MM.1S (cell line): ENCODE measurements around the gene ZNF25.

Source experiments
- EZH2 ChIP-seq: fragments of 300-600 bp; sonication (generic); optimal IDR thresholded peaks from 2 replicates; pipeline ENCODE3; 2017; ENCODE audit warnings: low read depth, mild to moderate bottlenecking, antibody characterized with exemption, low read length, mixed read lengths
- EZH2phosphoT487 ChIP-seq: fragments of 300-600 bp; sonication (generic); IDR thresholded peaks from 2 replicates; pipeline ENCODE4 v1.6.1; 2018; ENCODE audit warnings: antibody characterized with exemption, low read length
- TF ChIP-seq, protein P1 (sequence below): fragments of 300-600 bp; sonication (generic); IDR thresholded peaks from 2 replicates; pipeline ENCODE4 v1.5.1; 2016; ENCODE audit warnings: antibody characterized with exemption, low read length, mixed read lengths

GRCh38 chr10:37957841-37958240 is 18.6 kb downstream of the ZNF25 start:
- no peak for TF ChIP-seq EZH2
- TF ChIP-seq, protein P1, sequence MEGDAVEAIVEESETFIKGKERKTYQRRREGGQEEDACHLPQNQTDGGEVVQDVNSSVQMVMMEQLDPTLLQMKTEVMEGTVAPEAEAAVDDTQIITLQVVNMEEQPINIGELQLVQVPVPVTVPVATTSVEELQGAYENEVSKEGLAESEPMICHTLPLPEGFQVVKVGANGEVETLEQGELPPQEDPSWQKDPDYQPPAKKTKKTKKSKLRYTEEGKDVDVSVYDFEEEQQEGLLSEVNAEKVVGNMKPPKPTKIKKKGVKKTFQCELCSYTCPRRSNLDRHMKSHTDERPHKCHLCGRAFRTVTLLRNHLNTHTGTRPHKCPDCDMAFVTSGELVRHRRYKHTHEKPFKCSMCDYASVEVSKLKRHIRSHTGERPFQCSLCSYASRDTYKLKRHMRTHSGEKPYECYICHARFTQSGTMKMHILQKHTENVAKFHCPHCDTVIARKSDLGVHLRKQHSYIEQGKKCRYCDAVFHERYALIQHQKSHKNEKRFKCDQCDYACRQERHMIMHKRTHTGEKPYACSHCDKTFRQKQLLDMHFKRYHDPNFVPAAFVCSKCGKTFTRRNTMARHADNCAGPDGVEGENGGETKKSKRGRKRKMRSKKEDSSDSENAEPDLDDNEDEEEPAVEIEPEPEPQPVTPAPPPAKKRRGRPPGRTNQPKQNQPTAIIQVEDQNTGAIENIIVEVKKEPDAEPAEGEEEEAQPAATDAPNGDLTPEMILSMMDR: no peak
- TF ChIP-seq EZH2phosphoT487: no peak
